KMS-11 (cell line): ENCODE results near the gene SERGEF.

Experiments
- H2AFZ ChIP-seq: fragments of 200-600 bp; sonication (generic); 2 replicates; pipeline ENCODE4 v1.6.1; 2016; ENCODE audit warnings: antibody characterized with exemption, mixed run types, low read depth
- H3K27ac ChIP-seq: fragments of 200-600 bp; sonication (generic); 2 replicates; pipeline ENCODE4 v1.6.1; 2016; ENCODE audit warnings: mild to moderate bottlenecking, mixed run types
- H3K27me3 ChIP-seq: fragments of 200-600 bp; sonication (generic); 2 replicates; pipeline ENCODE4 v1.6.1; 2017; ENCODE audit warnings: mild to moderate bottlenecking, low read depth, mixed run types, moderate library complexity; ENCODE audit not compliant: insufficient read depth
- H3K36me3 ChIP-seq: fragments of 200-600 bp; sonication (generic); 2 replicates; pipeline ENCODE4 v1.6.1; 2017; ENCODE audit warnings: mild to moderate bottlenecking, mixed run types; ENCODE audit not compliant: insufficient read depth
- H3K4me1 ChIP-seq: fragments of 200-600 bp; sonication (generic); 2 replicates; pipeline ENCODE4 v1.6.1; 2016; ENCODE audit warnings: mild to moderate bottlenecking, low read depth, mixed run types; ENCODE audit not compliant: poor library complexity, severe bottlenecking
- H3K4me2 ChIP-seq: fragments of 200-600 bp; sonication (generic); 2 replicates; pipeline ENCODE4 v1.7.0; 2016; ENCODE audit warnings: mild to moderate bottlenecking, mixed run types
- H3K4me3 ChIP-seq: fragments of 200-600 bp; sonication (generic); IDR thresholded peaks from 2 replicates; pipeline ENCODE4 v1.6.1; 2017; ENCODE audit warnings: low read depth, low read length, mixed read lengths; ENCODE audit not compliant: insufficient read depth
- H3K79me2 ChIP-seq: fragments of 200-600 bp; sonication (generic); 2 replicates; pipeline ENCODE4 v1.6.1; 2016; ENCODE audit warnings: low read depth, mixed run types; ENCODE audit not compliant: insufficient read depth
- H3K9ac ChIP-seq: fragments of 200-600 bp; sonication (generic); 2 replicates; pipeline ENCODE4 v1.6.1; 2016; ENCODE audit warnings: mild to moderate bottlenecking, mixed run types
- H4K20me1 ChIP-seq: fragments of 200-600 bp; sonication (generic); 2 replicates; pipeline ENCODE4 v1.6.1; 2016; ENCODE audit warnings: mild to moderate bottlenecking, mixed run types; ENCODE audit not compliant: insufficient read depth
- CTCF ChIP-seq: fragments of 200-600 bp; sonication (generic); conservative IDR thresholded peaks from 2 replicates; pipeline ENCODE4 v1.6.1; 2017; ENCODE audit warnings: low read depth, mild to moderate bottlenecking, antibody characterized with exemption, low read length, moderate library complexity, mixed read lengths

SERGEF gene

GRCh38 chr11:17927041-17927440, 85.8 kb downstream of the SERGEF start:
- Histone ChIP-seq H3K36me3 (no peaks in the 10 kb centered on the region), H3K9ac (no peak overlapping the region), H3K27ac (no peak overlapping the region), H3K27me3 (no peaks in the 10 kb centered on the region), H2AFZ (no peak overlapping the region), H3K4me3 (no peak overlapping the region), H3K4me2 (no peak overlapping the region), H3K4me1 (peaks cover 8% of the 10 kb centered on the region), H4K20me1 (no peaks in the 10 kb centered on the region), H3K79me2 (no peaks in the 10 kb centered on the region)
- no peak for TF ChIP-seq CTCF

GRCh38 chr11:17924713-17925112, 88.1 kb downstream of the SERGEF start:
- Histone ChIP-seq H3K36me3 (no peaks in the 10 kb centered on the region), H3K4me3 (no peak overlapping the region), H2AFZ (no peak overlapping the region), H3K9ac (no peak overlapping the region), H4K20me1 (no peaks in the 10 kb centered on the region), H3K79me2 (no peaks in the 10 kb centered on the region), H3K4me1 (peaks cover 16% of the 10 kb centered on the region), H3K27me3 (no peaks in the 10 kb centered on the region), H3K27ac (no peak overlapping the region), H3K4me2 (no peak overlapping the region)
- TF ChIP-seq CTCF: no peak

GRCh38 chr11:17923217-17923616, 89.6 kb downstream of the SERGEF start:
- no peak overlapping the region for H2AFZ ChIP-seq
- no peak overlapping the region for H3K9ac ChIP-seq
- no peaks in the 10 kb centered on the region for H3K27me3 ChIP-seq
- H3K4me2 ChIP-seq: no peak overlapping the region
- H3K79me2 ChIP-seq: no peaks in the 10 kb centered on the region
- peaks cover 16% of the 10 kb centered on the region for H3K4me1 ChIP-seq
- no peak overlapping the region for H3K27ac ChIP-seq
- H3K36me3 ChIP-seq: no peaks in the 10 kb centered on the region
- TF ChIP-seq CTCF: no peak
- H4K20me1 ChIP-seq: no peaks in the 10 kb centered on the region
- H3K4me3 ChIP-seq: no peak overlapping the region

- Histone ChIP-seq H3K4me3 (no peak overlapping the region), H4K20me1 (no peaks in the 10 kb centered on the region), H2AFZ (no peak overlapping the region), H3K4me2 (peak overlapping the region; percentile 16; the same call in 1 of the 2 replicates), H3K27ac (no peak overlapping the region), H3K36me3 (no peaks in the 10 kb centered on the region), H3K79me2 (no peaks in the 10 kb centered on the region), H3K9ac (no peak overlapping the region), H3K4me1 (peaks cover 16% of the 10 kb centered on the region), H3K27me3 (no peaks in the 10 kb centered on the region)
- no peak for TF ChIP-seq CTCF
Observed at GRCh38 chr11:17922416-17922788, 90.4 kb downstream of the SERGEF start.
